HG03378 (cell line): ENCODE results near the gene LRRC34.

Source experiments
- ATAC-seq: cut with Tn5 transposase; IDR thresholded peaks from one replicate; pipeline ENCODE4 v1.9.1; 2021; ENCODE audit warnings: mild to moderate bottlenecking, moderate library complexity; ENCODE audit not compliant: unreplicated experiment

The LRRC34 gene

DNA sequence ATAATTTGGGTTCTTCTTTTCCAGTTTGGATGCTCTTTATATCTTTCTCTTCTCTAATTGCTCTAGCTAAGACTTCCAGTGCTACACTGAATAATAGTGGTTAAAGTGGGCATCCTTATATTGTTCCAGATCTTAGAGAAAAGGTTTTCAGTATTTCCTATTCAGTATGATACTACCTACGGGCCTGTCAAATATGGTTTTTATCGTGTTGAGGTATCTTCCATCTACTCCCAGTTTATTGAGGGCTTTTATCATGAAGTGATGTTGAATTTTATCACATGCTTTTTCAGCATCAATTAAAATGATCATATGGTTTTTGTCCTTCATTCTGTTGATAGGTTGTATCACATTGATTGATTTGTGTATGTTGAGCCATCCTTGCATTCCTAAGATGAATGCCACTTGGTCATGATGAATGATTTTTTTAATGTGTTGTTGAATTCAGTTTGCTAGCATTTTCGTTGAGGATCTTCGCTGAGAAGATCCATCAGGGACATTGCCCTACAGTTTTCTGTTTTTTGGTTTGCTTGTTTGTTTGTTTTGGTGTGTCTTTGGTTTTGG, 3.0 kb upstream of the LRRC34 start:
- ATAC-seq = no peak

DNA sequence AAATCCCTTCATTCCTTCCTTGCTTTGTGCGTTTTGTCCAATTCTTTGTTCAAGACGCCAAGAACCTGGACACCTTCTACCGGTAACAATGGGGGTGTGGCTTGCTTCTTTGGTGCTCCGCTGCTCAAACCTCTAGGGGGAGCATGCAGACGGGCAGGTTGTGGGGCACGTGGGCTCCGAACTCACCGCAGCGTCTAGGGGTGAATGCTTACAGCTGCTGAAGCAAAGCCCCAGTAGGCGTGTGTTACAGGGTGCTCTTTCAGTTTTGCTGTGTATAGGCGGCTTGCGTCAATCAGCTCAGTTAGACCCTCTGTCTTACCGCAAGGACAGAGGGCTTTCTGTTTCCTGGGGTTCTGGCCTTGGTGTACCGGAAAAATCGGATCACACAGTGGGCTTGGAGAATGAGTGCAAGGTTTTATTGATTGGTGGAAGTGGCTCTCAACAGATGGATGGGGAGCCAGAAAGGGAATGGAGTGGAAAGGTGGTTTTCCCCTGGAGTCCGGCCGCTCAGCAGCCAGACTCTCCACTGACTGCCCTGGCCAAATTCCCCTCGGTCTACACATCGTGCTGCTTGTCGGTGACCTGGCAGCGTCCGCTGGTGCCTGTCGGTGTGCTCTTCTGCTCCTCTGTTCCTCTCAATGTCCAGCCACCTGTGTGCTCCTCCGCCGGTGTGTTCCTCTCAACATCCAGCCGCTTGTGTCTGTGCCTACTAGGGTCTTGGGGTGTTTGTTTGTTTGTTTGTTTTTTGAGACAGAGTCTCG, 1.2 kb upstream of the LRRC34 start:
- ATAC-seq = peak; percentile 88

DNA sequence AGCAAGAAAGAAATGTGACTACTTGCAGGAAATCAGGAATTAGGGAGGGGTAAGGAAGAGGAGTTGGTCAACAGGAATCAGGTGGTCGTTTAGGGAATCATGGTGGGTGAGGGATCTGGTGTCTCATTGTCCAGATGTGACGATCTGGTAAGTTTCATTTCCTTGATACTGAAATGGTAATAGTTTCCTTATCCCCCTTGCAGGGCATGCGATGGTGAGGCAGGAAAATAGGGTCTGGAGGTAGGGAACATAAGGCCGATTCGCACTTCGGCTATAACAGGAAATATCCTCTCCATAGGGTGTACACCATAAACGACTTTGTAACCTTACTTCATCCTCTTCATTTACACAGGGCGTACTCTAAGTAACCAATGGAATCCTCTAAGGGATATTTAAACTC, 574 bp upstream of the LRRC34 start:
- no peak for ATAC-seq

DNA sequence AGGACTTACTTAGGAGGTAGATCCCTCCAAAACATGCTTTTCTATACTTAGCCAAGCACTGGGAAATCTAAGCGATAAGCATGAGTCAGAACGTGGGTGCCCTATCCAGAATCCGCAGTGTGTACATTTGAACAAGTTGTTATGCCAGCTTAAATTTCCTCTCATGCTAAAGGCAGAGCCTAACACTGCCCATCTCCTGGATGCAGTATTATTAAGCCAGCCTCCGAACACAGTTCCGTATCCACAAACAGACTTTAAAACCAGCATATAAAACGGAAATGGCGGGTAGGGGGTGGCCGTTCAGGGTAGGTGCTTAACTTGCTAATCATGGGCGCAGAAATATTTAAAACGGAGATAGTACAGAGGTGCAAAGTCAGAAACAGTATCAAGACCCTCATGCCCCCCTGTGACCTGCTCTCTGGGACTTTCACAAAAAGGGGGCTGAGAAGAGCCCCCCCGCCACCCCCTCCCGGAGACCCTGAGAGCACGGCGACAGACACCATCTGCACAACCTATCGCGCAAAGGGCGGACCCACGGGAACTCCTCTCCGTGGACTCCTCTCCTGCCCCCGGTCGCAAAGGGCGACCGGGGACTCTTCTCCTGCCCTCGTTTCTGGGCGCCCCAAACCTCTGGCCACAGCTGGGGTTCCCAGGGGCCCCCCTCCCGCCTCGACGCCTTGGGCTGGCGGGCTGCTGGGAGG, 923 bp downstream of the LRRC34 start:
- ATAC-seq = no peak

DNA sequence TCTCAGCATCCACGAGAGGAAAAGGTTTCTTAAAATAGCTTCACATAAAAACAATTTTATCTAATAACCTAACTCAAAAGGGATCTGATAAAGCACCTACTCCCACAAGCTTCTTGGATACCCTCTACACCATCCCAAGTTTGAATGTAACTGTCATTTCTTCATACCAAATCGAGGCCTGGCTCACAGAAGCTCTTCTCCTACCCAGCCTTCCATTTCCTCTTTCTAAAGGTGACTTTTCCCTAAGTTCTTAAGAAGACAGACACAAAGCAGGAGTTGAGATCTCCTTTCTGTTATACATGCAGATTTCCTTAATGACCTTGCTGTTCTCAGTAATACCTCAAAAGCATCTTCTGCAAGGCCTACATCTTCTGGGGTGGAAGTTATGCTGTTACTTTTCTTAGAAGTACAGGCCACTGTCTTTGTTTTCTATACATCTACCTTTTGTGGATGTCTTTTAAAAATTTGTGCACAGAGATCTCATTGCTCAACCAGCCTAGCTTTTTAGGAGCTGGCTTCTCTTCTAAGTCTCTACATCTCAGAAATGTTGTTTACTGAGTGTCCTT, 3.4 kb downstream of the LRRC34 start:
- ATAC-seq = no peak

DNA sequence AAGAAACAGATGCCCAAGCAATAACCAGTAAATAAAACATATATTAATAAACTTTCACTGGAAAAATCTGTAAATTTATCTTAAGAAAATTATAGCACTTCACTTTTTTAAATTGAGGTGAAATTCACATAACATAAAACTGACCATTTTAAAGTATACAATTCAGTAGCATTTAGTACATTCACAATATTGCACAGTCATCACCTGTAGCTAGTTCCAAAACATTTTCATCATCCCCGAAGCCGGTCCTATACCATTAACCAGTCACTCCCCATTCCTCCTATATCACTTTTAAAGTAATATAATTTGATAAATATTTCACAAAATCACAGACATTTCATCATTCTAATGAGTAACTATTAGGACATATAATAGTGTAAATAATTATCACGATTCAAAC, 8.0 kb downstream of the LRRC34 start:
- no peak for ATAC-seq

DNA sequence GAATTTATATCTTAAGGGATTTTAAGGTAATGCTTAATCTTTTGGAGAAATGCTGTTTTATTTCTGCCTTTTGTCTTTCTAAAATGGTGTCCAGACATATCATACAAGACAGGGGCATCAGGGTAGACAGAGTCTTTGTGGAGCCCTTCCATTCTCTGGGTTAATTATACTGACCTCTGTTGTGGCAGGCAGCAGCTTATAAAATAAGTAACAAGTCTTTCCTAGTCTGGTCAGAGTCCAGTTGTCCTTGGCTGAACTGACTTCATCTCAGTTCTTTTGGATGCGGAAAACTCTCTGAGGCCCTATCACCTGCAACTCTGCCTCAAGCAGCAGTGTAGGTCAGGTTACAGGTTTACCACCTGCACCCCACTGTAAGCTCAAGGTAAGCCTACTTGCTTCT, 20.3 kb downstream of the LRRC34 start:
- ATAC-seq = no peak

DNA sequence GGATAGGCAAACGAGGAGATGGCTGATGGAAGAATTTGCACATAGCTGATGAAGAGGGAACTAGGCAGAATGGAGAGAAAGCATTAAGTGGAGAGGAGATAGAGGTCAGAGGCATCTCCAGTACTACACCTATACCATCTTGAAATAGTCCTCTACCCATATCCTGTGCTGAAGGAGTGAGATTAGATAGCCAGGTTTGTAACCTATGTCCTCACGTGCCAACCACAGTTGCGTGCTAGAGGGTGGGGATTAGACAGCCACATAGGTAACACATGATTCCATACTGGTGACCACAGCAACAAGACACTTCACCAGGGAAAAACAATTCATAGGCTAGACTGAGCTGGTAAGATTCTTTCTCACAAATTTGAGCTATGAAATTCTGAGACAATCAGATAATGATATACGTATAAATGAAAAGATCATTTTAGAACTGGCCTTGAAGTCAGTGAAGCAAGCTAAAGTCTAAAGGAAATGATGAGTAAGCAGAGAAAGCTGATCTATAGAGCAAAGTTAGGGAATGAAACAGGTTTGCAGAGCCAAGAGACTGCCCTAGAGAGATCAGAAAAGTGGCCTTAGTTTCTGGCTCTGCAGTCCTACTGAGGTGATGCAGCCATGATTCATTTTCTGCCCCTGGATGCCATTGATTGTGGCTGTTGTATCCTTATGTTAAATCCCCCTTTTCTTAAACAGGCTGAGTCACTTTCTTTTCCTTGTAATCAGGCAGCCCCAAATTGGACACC, 21.8 kb downstream of the LRRC34 start:
- no peak for ATAC-seq

DNA sequence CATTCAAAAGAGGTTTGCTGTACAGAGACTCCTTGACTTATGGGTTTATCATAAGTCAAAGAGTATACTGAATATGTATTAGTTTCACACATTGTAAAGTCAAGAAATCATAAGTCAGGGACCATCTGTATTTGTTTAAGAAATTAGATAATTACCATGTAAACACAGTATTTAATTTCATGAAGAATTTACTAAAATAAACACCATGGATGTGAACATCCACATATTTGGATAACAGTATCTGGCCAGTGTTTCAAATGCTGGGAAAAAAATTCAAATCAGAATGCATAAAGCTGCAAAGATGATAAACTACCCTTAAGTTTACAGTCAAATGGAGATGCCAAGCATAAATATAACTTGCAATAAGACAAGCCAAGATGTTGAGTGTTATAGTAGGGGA, 22.5 kb downstream of the LRRC34 start:
- ATAC-seq = no peak

DNA sequence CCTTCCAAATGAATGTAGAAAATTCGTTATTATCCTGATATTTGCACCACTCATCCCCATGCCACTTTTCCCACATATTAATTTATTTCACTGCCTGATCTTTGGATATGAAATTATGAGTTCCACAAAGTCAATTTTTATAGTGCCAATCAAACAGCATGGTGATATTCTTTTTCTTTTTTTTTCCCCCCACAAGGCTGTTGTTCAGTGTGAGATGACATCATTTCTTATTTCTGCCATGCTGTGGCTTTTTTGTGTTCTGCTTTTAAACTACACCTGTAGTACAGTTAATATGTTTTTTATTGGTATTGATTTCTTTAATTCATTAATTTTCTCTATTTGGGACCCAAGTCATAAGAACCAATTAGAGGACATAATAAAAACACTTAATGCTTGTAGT, 24.9 kb downstream of the LRRC34 start:
- no peak for ATAC-seq

DNA sequence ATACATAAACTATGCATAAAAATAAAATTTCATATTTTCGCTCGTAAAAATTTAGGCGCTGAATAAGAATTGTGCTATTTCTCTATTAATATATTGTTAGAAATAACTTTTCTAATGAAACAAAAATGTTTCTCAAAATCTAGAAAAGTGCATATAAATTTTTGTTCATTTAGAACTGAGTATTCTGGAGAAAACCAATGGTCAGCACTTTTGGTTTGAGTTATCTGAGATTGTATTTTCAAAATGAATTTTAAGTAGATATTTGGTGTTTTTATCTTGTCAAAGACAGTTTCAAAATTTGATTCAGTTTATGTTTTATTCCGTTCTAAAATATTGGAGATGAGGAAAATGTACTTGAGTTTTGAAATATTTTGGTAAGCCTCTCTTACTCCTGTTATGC, 25.6 kb downstream of the LRRC34 start:
- ATAC-seq = no peak

- ATAC-seq = no peak
Observed at GRCh38 chr3:169781209-169781855, 31.4 kb downstream of the LRRC34 start.

GRCh38 chr3:169780742-169781141, 32.0 kb downstream of the LRRC34 start:
- ATAC-seq = no peak

DNA sequence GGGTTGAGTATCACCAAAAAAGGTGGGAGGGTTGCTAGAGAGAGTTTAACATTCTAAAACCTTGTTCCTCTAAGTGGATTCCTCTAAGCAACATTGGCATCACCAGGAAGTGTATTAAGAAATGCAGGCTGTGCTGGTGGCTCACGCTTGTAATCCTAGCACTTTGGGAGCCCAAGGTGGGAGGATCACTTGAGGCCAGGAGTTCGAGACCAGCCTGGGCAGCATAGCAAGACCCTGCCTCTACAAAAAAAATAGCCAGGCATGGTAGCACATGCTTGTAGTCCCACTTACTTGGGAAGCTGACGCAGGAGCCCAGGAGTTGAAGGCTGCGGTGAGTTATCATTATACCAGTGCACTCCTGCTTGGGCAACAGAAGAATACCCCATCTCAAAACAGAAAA, 34.9 kb downstream of the LRRC34 start:
- ATAC-seq = no peak

DNA sequence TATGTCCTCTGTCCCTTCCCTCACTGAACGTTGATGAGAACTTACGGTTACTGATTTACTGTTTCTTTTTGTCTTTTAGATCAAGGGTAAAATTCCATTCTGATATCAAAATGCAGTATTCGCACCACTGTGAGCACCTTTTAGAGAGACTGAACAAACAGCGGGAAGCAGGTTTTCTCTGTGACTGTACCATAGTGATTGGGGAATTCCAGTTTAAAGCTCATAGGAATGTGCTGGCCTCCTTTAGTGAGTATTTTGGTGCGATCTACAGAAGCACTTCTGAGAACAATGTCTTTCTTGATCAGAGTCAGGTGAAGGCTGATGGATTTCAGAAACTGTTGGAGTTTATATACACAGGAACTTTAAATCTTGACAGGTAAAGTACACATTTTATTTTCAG, 38.5 kb downstream of the LRRC34 start:
- ATAC-seq = no peak

DNA sequence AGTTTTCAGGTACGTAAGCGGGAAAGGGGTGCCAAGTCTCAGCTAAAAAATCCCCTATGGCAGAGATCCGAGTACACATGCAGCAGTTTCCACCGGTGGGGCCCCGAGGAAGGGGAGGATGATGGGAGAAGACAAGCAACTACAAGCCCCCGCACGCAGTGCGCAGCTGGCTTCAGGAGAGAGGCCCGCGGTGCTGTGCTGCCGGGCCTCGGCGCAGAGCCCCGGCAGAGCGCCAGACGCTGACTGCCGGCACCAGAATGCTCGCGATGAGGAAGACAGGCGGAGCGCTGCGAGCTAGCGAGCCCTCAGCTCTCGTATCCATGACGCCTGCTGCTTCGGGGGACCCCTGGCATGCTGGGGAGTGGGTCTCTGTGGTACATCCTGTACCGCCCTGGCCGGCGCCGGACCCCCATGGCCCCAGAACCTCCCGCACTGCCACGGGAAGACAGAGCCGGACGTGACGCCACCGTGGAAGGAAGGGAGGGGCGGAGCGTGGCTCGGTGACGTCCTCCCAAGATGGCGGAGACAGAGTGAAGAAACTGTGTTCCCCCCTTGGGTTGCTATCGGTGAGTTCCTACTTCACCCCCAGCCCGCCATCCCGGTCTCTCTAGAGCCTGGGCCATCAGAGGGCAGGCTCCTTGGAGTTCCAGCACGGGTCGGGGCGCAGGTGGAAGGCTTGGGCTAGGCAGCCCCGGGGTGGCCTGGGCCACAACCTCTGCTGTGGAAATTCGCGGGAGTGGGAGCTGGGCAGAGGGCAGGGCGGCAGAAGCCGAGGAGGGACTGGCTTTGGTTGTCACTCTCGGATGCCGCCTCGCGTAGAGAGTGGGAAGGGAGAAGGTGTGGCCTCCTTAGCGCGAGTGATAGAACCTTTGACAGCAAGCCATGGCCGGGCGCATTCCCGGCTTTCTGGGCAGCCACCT, 39.5 kb downstream of the LRRC34 start, which contains the start of gene MYNN:
Gene MYNN (plus strand): TSS at position 500 of the 920 bp plus-strand sequence. CDS start 900 bp downstream, outside the sequence.
- ATAC-seq = peak; percentile 84

GRCh38 chr3:169772305-169772896, 40.3 kb downstream of the LRRC34 start:
- ATAC-seq = peak; percentile 15

GRCh38 chr3:169771497-169772304, 41.0 kb downstream of the LRRC34 start:
- ATAC-seq = peak; percentile 24
